Measurements from ENCODE around the gene CCNL1. TPM values are rescaled to one million over a fixed set of nuclear protein-coding genes. Genes with fewer than 3 reads are reported as not detected.

CCNL1 gene
- total RNA-seq, 1 experiment from 2014 or later, result 118 TPM

DNA sequence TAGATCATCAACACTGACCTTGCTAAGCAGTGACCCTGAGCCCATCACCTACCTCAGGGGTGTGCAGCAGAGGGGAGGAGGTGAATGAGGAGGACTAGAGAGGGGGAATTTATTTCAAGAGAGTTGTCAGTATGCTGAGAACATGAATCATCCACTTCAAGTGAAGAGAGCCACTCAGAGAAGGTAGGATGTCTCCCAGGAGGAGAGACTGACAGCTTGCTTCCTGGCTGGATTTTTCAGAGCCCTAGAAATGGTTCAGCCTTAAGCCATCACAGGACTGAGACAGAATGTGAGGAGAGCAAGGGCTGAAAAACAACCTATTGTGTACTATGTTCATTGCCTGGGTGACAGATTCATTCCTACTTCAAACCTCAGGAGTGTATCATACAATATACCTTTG, 34.8 kb downstream of the CCNL1 start:
- H3K27ac ChIP-seq (ENCODE audit: low read length), result no peak overlapping the region
- CTCF ChIA-PET, result no interaction called here
- no peaks in the 10 kb centered on the region for H3K9me3 ChIP-seq (ENCODE audit: control insufficient read depth, insufficient read depth, low read depth, low read length)
- H3K36me3 ChIP-seq (ENCODE audit: control insufficient read depth, insufficient read depth, low read length), result no peaks in the 10 kb centered on the region
- no peaks in the 10 kb centered on the region for H3K27me3 ChIP-seq (ENCODE audit: control insufficient read depth, insufficient read depth, low read length)
- intact Hi-C loops (cut with micrococcal nuclease; ENCODE audit: unreplicated experiment), result loop anchor here (5.0 kb wide), 1 partner anchor 453 kb away; the partner anchor contains the start of gene TIPARP
- H3K4me1 ChIP-seq (ENCODE audit: control insufficient read depth, insufficient read depth, low read length), result peaks cover 49% of the 10 kb centered on the region
- TF ChIP-seq, protein P1, sequence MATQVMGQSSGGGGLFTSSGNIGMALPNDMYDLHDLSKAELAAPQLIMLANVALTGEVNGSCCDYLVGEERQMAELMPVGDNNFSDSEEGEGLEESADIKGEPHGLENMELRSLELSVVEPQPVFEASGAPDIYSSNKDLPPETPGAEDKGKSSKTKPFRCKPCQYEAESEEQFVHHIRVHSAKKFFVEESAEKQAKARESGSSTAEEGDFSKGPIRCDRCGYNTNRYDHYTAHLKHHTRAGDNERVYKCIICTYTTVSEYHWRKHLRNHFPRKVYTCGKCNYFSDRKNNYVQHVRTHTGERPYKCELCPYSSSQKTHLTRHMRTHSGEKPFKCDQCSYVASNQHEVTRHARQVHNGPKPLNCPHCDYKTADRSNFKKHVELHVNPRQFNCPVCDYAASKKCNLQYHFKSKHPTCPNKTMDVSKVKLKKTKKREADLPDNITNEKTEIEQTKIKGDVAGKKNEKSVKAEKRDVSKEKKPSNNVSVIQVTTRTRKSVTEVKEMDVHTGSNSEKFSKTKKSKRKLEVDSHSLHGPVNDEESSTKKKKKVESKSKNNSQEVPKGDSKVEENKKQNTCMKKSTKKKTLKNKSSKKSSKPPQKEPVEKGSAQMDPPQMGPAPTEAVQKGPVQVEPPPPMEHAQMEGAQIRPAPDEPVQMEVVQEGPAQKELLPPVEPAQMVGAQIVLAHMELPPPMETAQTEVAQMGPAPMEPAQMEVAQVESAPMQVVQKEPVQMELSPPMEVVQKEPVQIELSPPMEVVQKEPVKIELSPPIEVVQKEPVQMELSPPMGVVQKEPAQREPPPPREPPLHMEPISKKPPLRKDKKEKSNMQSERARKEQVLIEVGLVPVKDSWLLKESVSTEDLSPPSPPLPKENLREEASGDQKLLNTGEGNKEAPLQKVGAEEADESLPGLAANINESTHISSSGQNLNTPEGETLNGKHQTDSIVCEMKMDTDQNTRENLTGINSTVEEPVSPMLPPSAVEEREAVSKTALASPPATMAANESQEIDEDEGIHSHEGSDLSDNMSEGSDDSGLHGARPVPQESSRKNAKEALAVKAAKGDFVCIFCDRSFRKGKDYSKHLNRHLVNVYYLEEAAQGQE (IDR thresholded peaks at IDR 0.05; ENCODE audit: insufficient read depth in 1 of 2, low read depth in 2 of 2, low read length in 1 of 2), result no peak
- in situ Hi-C loops (cut with HindIII; ENCODE audit: low pct_unique_long_range_greater_than_20kb, low sequenced_read_pairs), result no loop called here
- no TSS peak for BruUV-seq (replicated peaks)
- ATAC-seq (no peak), DNase-seq (ENCODE audit: low read depth, low spot score) (no peak)
- POLR2A ChIA-PET, result no interaction called here
- H3K4me3 ChIP-seq (ENCODE audit: low read depth in 2 of 2, low read length in 2 of 2), result no peak overlapping the region

DNA sequence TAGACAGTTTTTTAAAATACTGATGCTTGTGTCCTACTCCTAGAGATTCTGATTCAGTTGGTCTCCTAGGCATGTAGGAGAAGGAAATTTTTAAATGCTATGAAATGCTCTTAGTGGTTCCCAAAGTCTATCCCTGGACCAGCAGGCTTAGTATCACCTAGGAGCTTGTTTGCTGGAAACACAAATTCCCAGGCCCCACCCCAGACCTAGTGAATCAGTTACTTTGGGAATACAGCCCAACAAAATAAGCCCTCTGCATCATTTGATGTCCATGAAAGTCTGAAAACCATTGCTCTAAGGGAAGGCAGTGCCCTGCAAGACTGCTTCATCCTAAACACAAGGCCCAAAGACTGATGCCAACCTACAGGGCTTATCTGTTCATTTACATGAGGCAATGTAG, 36.3 kb downstream of the CCNL1 start:
- H3K27me3 ChIP-seq (ENCODE audit: control insufficient read depth, insufficient read depth, low read length), result no peaks in the 10 kb centered on the region
- H3K27ac ChIP-seq (ENCODE audit: low read length), result no peak overlapping the region
- in situ Hi-C loops (cut with HindIII; ENCODE audit: low pct_unique_long_range_greater_than_20kb, low sequenced_read_pairs), result no loop called here
- H3K4me1 ChIP-seq (ENCODE audit: control insufficient read depth, insufficient read depth, low read length), result peaks cover 38% of the 10 kb centered on the region
- DNase-seq (ENCODE audit: low read depth, low spot score) (no peak), ATAC-seq (no peak)
- POLR2A ChIA-PET, result no interaction called here
- intact Hi-C loops (cut with micrococcal nuclease; ENCODE audit: unreplicated experiment), result no loop called here
- no peak overlapping the region for H3K4me3 ChIP-seq (ENCODE audit: low read depth in 2 of 2, low read length in 2 of 2)
- TF ChIP-seq, protein P2, sequence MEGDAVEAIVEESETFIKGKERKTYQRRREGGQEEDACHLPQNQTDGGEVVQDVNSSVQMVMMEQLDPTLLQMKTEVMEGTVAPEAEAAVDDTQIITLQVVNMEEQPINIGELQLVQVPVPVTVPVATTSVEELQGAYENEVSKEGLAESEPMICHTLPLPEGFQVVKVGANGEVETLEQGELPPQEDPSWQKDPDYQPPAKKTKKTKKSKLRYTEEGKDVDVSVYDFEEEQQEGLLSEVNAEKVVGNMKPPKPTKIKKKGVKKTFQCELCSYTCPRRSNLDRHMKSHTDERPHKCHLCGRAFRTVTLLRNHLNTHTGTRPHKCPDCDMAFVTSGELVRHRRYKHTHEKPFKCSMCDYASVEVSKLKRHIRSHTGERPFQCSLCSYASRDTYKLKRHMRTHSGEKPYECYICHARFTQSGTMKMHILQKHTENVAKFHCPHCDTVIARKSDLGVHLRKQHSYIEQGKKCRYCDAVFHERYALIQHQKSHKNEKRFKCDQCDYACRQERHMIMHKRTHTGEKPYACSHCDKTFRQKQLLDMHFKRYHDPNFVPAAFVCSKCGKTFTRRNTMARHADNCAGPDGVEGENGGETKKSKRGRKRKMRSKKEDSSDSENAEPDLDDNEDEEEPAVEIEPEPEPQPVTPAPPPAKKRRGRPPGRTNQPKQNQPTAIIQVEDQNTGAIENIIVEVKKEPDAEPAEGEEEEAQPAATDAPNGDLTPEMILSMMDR (IDR thresholded peaks at IDR 0.05), result no peak
- TF ChIP-seq TCF7L2 (IDR thresholded peaks at IDR 0.05; ENCODE audit: low read depth, low read length), result no peak
- TF ChIP-seq SIN3A (IDR thresholded peaks at IDR 0.05; ENCODE audit: borderline replicate concordance, insufficient read depth, low read depth, low read length), result no peak
- TF ChIP-seq POLR2AphosphoS5 (IDR thresholded peaks at IDR 0.05; ENCODE audit: low read depth, low read length), result no peak
- TF ChIP-seq, protein P1 (IDR thresholded peaks at IDR 0.05; ENCODE audit: insufficient read depth in 1 of 2, low read depth in 2 of 2, low read length in 1 of 2), result no peak
- H3K9me3 ChIP-seq (ENCODE audit: control insufficient read depth, insufficient read depth, low read depth, low read length), result no peaks in the 10 kb centered on the region
- CTCF ChIA-PET, result no interaction called here
- no peaks in the 10 kb centered on the region for H3K36me3 ChIP-seq (ENCODE audit: control insufficient read depth, insufficient read depth, low read length)
- BruUV-seq (replicated peaks), result no TSS peak

Measured in Panc1 (cell line).